Vagina (tissue), 2 donors: ENCODE measurements around the gene CHI3L1.

Experiments
- CTCF ChIP-seq, 3 experiments: fragments of 450-650 bp in 2 of 3; fragments of 200-600 bp in 1 of 3; sonication (generic) in 1 of 3; IDR thresholded peaks; one replicate each; pipeline ENCODE4 v1.5.1; 2017 to 2019; ENCODE audit warnings: antibody characterized with exemption in 3 of 3, mild to moderate bottlenecking in 2 of 3, moderate library complexity in 2 of 3
- POLR2A ChIP-seq, 2 donors: fragments of 450-650 bp; IDR thresholded peaks; one replicate each; pipeline ENCODE4 v1.6.1; 2017; ENCODE audit warnings: antibody characterized with exemption in 2 of 2, mild to moderate bottlenecking in 2 of 2, moderate library complexity in 2 of 2

GRCh38 chr1:203131548-203132200 lies 54.8 kb downstream of the CHI3L1 start:
- TF ChIP-seq POLR2A (IDR thresholded peaks at IDR 0.05) = no peak
- TF ChIP-seq CTCF (IDR thresholded peaks at IDR 0.05) = no peak
